HCT116 (cell line): Measurements from ENCODE around the gene DERL3. TPM values are rescaled to one million over a fixed set of nuclear protein-coding genes. Genes with fewer than 3 reads are reported as not detected.

Experiments used
- ATAC-seq: fragments of 200-7000 bp; cut with Tn5 transposase; 2 replicates; pipeline ENCODE4 v1.9.1; 2020; ENCODE audit warnings: mild to moderate bottlenecking, moderate library complexity
- BruUV-seq: library from RNA; stranded (reverse); fragments of 400-500 nt; replicated peaks from 2 replicates; lab custom pipeline; 2021; lab: Mats Ljungman, UMichigan
- CTCF ChIA-PET: fragments of 300-600 bp; sonication (Branson Sonifier 250); formaldehyde crosslinking; loops from one replicate; lab custom pipeline; 2021; ENCODE audit warnings: antibody characterized with exemption; lab: Charles Lee
- POLR2A ChIA-PET: fragments of 300-600, 350-600 bp; sonication (Branson Sonifier 250); formaldehyde crosslinking; loops from one replicate; lab custom pipeline; 2021; ENCODE audit warnings: antibody characterized with exemption; lab: Charles Lee
- RAD21 ChIA-PET, 2 experiments: fragments of 300-600 bp; sonication (Branson Sonifier 250); formaldehyde crosslinking; loops; one replicate each; lab custom pipeline; 2023; ENCODE audit warnings: low total read pairs in 2 of 2; ENCODE audit not compliant: uncharacterized antibody in 2 of 2, unreplicated experiment in 2 of 2, low non-redundant PET in 1 of 2; lab: Charles Lee
- DNase-seq: peaks from one replicate; pipeline ENCODE4 v3.0.0-alpha.2; 2010; ENCODE audit warnings: low read depth, low spot score
- H2AFZ ChIP-seq: fragments of 200-600 bp; shearing (Covaris generic), sonication (generic); 2 replicates; pipeline ENCODE4 v1.6.1; 2017; ENCODE audit warnings: low read depth, mixed run types, mixed read lengths, antibody characterized with exemption, low read length; ENCODE audit not compliant: poor library complexity, severe bottlenecking
- H3K27ac ChIP-seq: 2 replicates; pipeline ENCODE4 v1.5.1; 2012; ENCODE audit warnings: low read depth, low read length
- H3K27me3 ChIP-seq: fragments of 200-600 bp; sonication (generic); 2 replicates; pipeline ENCODE4 v1.6.1; 2016; ENCODE audit warnings: mixed run types, low read length, mixed read lengths; ENCODE audit not compliant: insufficient read depth
- H3K36me3 ChIP-seq, 2 experiments: fragments of 200-500 bp in 1 of 2; fragments of 200-600 bp in 1 of 2; sonication (Bioruptor generic) in 1 of 2; sonication (generic) in 1 of 2; 2 replicates each; pipeline versions ENCODE4 v1.5.1 to v1.6.1; 2014 to 2016; ENCODE audit warnings: low read length in 2 of 2, inconsistent platforms in 1 of 2, mixed read lengths in 1 of 2, mixed run types in 1 of 2; ENCODE audit not compliant: insufficient read depth in 2 of 2, control insufficient read depth in 1 of 2
- H3K4me1 ChIP-seq, 2 experiments: fragments of 200-600 bp in 1 of 2; sonication (generic) in 1 of 2; 2 replicates each; pipeline versions ENCODE4 v1.5.1 to v1.6.1; 2012 to 2017; ENCODE audit warnings: low read length in 2 of 2, inconsistent platforms in 1 of 2, mild to moderate bottlenecking in 1 of 2, mixed read lengths in 1 of 2, mixed run types in 1 of 2, moderate library complexity in 1 of 2; ENCODE audit not compliant: insufficient read depth in 2 of 2, control insufficient read depth in 1 of 2
- H3K4me2 ChIP-seq: fragments of 200-600 bp; sonication (generic); 2 replicates; pipeline ENCODE4 v1.6.1; 2017; ENCODE audit warnings: mixed run types, low read length, mixed read lengths
- H3K4me3 ChIP-seq, 2 experiments: fragments of 200-600 bp in 1 of 2; sonication (generic) in 1 of 2; replicated peaks in 1 of 2; 2 replicates each; pipeline ENCODE4 v1.5.1; 2011 to 2016; ENCODE audit warnings: low read length in 2 of 2, control low read depth in 1 of 2, low read depth in 1 of 2, mild to moderate bottlenecking in 1 of 2, mixed read lengths in 1 of 2, mixed run types in 1 of 2
- H3K79me2 ChIP-seq: fragments of 200-600 bp; sonication (generic); 2 replicates; pipeline ENCODE4 v1.6.1; 2017; ENCODE audit warnings: mild to moderate bottlenecking, mixed run types, low read length, moderate library complexity, mixed read lengths; ENCODE audit not compliant: insufficient read depth
- H3K9ac ChIP-seq: fragments of 200-600 bp; sonication (generic); 2 replicates; pipeline ENCODE4 v1.6.1; 2016; ENCODE audit warnings: low read length, mixed read lengths
- H3K9me2 ChIP-seq: fragments of 200-600 bp; sonication (generic), shearing (Covaris generic); 2 replicates; pipeline ENCODE4 v1.6.1; 2017; ENCODE audit warnings: mixed run types, mild to moderate bottlenecking, moderate library complexity; ENCODE audit not compliant: insufficient read depth
- H3K9me3 ChIP-seq, 2 experiments: fragments of 200-500 bp in 1 of 2; fragments of 200-600 bp in 1 of 2; sonication (Bioruptor generic) in 1 of 2; sonication (generic) in 1 of 2; 2 replicates each; pipeline ENCODE4 v1.6.1; 2014 to 2017; ENCODE audit warnings: low read length in 2 of 2, mixed read lengths in 2 of 2, inconsistent platforms in 1 of 2, low read depth in 1 of 2, mild to moderate bottlenecking in 1 of 2, mixed run types in 1 of 2, moderate library complexity in 1 of 2; ENCODE audit not compliant: control insufficient read depth in 1 of 2, insufficient read depth in 1 of 2
- H4K20me1 ChIP-seq: fragments of 200-600 bp; sonication (generic), shearing (Covaris generic); 2 replicates; pipeline ENCODE4 v1.6.1; 2017; ENCODE audit warnings: mixed run types, mild to moderate bottlenecking, moderate library complexity; ENCODE audit not compliant: insufficient read depth
- CEBPB ChIP-seq: IDR thresholded peaks from 2 replicates; pipeline ENCODE4 v1.6.1; 2012; ENCODE audit warnings: low read depth
- EGR1 ChIP-seq: IDR thresholded peaks from 2 replicates; pipeline ENCODE4 v1.6.1; 2012; ENCODE audit warnings: low read depth
- ELF1 ChIP-seq: IDR thresholded peaks from 2 replicates; pipeline ENCODE4 v1.6.1; 2012; ENCODE audit warnings: low read depth, borderline replicate concordance
- EZH2 ChIP-seq: fragments of 200-600 bp; sonication (generic); IDR thresholded peaks from 2 replicates; pipeline ENCODE4 v1.6.1; 2017; ENCODE audit warnings: antibody characterized with exemption, mixed run types
- EZH2phosphoT487 ChIP-seq: fragments of 200-600 bp; IDR thresholded peaks from 2 replicates; pipeline ENCODE4 v1.6.1; 2018; ENCODE audit warnings: antibody characterized with exemption, borderline replicate concordance
- JUND ChIP-seq: IDR thresholded peaks from 2 replicates; pipeline ENCODE4 v1.6.1; 2012
- MAX ChIP-seq: IDR thresholded peaks from 2 replicates; pipeline ENCODE4 v1.6.1; 2012
- POLR2A ChIP-seq: IDR thresholded peaks from 2 replicates; pipeline ENCODE4 v1.7.0; 2011; ENCODE audit warnings: borderline replicate concordance; ENCODE audit not compliant: insufficient read depth, insufficient read length; ENCODE audit errors: extremely low read depth
- REST ChIP-seq: IDR thresholded peaks from 2 replicates; pipeline ENCODE4 v1.6.1; 2012; ENCODE audit warnings: low read depth
- SIN3A ChIP-seq: IDR thresholded peaks from 2 replicates; pipeline ENCODE4 v1.6.1; 2012; ENCODE audit warnings: low read depth
- SP1 ChIP-seq: IDR thresholded peaks from 2 replicates; pipeline ENCODE4 v1.6.1; 2012; ENCODE audit warnings: low read depth
- SRF ChIP-seq: IDR thresholded peaks from 2 replicates; pipeline ENCODE4 v1.6.1; 2012; ENCODE audit warnings: low read depth
- TCF7L2 ChIP-seq: IDR thresholded peaks from 2 replicates; pipeline ENCODE4 v1.7.0; 2011; ENCODE audit warnings: borderline replicate concordance, inconsistent platforms; ENCODE audit not compliant: insufficient read depth, insufficient read length; ENCODE audit errors: extremely low read depth
- YY1 ChIP-seq: IDR thresholded peaks from 2 replicates; pipeline ENCODE4 v1.6.1; 2011; ENCODE audit warnings: low read length, low read depth, moderate library complexity, mild to moderate bottlenecking; ENCODE audit not compliant: insufficient replicate concordance; ENCODE audit errors: extremely low read depth
- intact Hi-C: fragments of 100-400 bp; cut with micrococcal nuclease; formaldehyde crosslinking; loops from 2 replicates; pipeline ENCODE4 v1.10.0; 2022
- total RNA-seq: library from RNA; stranded (reverse); gene quantifications from one replicate; pipeline ENCODE4 v1.2.1, GENCODE V29; 2021; ENCODE audit not compliant: unreplicated experiment

Gene DERL3
- total RNA-seq, 1 experiment from 2014 or later = not detected

GRCh38 chr22:23841292-23841691 lies 2.5 kb upstream of the DERL3 start:
- no peak for DNase-seq
- Histone ChIP-seq H3K4me3 (no peak overlapping the region), H3K9me2 (no peaks in the 10 kb centered on the region), H3K9me3 (no peaks in the 10 kb centered on the region), H3K27ac (no peak overlapping the region), H4K20me1 (no peaks in the 10 kb centered on the region), H3K9ac (no peak overlapping the region), H2AFZ (no peak overlapping the region), H3K27me3 (no peaks in the 10 kb centered on the region), H3K79me2 (no peaks in the 10 kb centered on the region), H3K36me3 (no peaks in the 10 kb centered on the region), H3K4me2 (no peak overlapping the region), H3K4me1 (no peaks in the 10 kb centered on the region)
- ChIA-PET CTCF (no interaction called here), RAD21 (no interaction called here), POLR2A (no interaction called here)
- BruUV-seq = no TSS peak
- TF ChIP-seq YY1 (no peak), POLR2A (no peak), ELF1 (no peak), EGR1 (no peak), EZH2phosphoT487 (no peak), SIN3A (no peak), TCF7L2 (no peak), CEBPB (no peak), MAX (no peak), SRF (no peak), EZH2 (no peak), SP1 (no peak), JUND (no peak), REST (no peak)
- ATAC-seq = no peak
- intact Hi-C loops = loop anchor here (10.0 kb wide), 1 partner anchor 526 kb away; no protein-coding TSS in a partner anchor
